GM23248 (cell line): Measurements from ENCODE around the gene BLCAP. TPM values are rescaled to one million over a fixed set of nuclear protein-coding genes. Genes with fewer than 3 reads are reported as not detected.

ENCODE experiments used
- DNase-seq: peaks from one replicate; pipeline ENCODE4 v3.0.0-alpha.2; 2015
- H2AFZ ChIP-seq: fragments of 200-600 bp; sonication (generic); 2 replicates; pipeline ENCODE4 v1.6.1; 2016; ENCODE audit warnings: antibody characterized with exemption
- H3F3A ChIP-seq: fragments of 200-600 bp; sonication (generic); 2 replicates; pipeline ENCODE4 v1.6.1; 2016; ENCODE audit warnings: mild to moderate bottlenecking, antibody characterized with exemption, mixed run types; ENCODE audit not compliant: insufficient read depth
- H3K27ac ChIP-seq: fragments of 200-600 bp; sonication (generic); 2 replicates; pipeline ENCODE4 v1.5.1; 2016; ENCODE audit warnings: mild to moderate bottlenecking
- H3K27me3 ChIP-seq: fragments of 200-600 bp; sonication (generic); replicated peaks from 2 replicates; pipeline ENCODE4 v1.6.1; 2016; ENCODE audit warnings: mild to moderate bottlenecking; ENCODE audit not compliant: insufficient read depth
- H3K36me3 ChIP-seq: fragments of 200-600 bp; sonication (generic); 2 replicates; pipeline ENCODE4 v1.6.1; 2016; ENCODE audit warnings: low read depth, mild to moderate bottlenecking
- H3K4me1 ChIP-seq: fragments of 200-600 bp; sonication (generic); 2 replicates; pipeline ENCODE4 v1.6.1; 2016; ENCODE audit warnings: mild to moderate bottlenecking; ENCODE audit not compliant: insufficient read depth
- H3K4me2 ChIP-seq: fragments of 200-600 bp; sonication (generic); one replicate; pipeline ENCODE4 v1.6.1; 2016; ENCODE audit warnings: mild to moderate bottlenecking; ENCODE audit not compliant: unreplicated experiment
- H3K4me3 ChIP-seq: fragments of 200-600 bp; sonication (generic); 2 replicates; pipeline ENCODE4 v1.5.1; 2016; ENCODE audit warnings: mild to moderate bottlenecking
- H3K79me2 ChIP-seq: fragments of 200-600 bp; sonication (generic); 2 replicates; pipeline ENCODE4 v1.6.1; 2016; ENCODE audit warnings: mild to moderate bottlenecking; ENCODE audit not compliant: insufficient read depth
- H3K9ac ChIP-seq: fragments of 200-600 bp; sonication (generic); 2 replicates; pipeline ENCODE4 v1.6.1; 2016; ENCODE audit warnings: mild to moderate bottlenecking
- H3K9me2 ChIP-seq: fragments of 200-600 bp; sonication (generic); 2 replicates; pipeline ENCODE4 v1.6.1; 2016; ENCODE audit warnings: mixed run types, mild to moderate bottlenecking, moderate library complexity; ENCODE audit not compliant: insufficient read depth
- H3K9me3 ChIP-seq: fragments of 200-600 bp; sonication (generic); one replicate; pipeline ENCODE4 v1.6.1; 2017; ENCODE audit warnings: low read depth
- H4K20me1 ChIP-seq: fragments of 200-600 bp; sonication (generic); 2 replicates; pipeline ENCODE4 v1.6.0; 2016; ENCODE audit not compliant: insufficient read depth
- EZH2 ChIP-seq: fragments of 200-600 bp; sonication (generic); IDR thresholded peaks from 2 replicates; pipeline ENCODE4 v1.6.1; 2018; ENCODE audit warnings: antibody characterized with exemption, mild to moderate bottlenecking; ENCODE audit not compliant: insufficient read depth, poor library complexity, severe bottlenecking
- EZH2phosphoT487 ChIP-seq: fragments of 200-600 bp; sonication (generic); IDR thresholded peaks from 2 replicates; pipeline ENCODE4 v1.6.1; 2018; ENCODE audit warnings: antibody characterized with exemption, moderate library complexity, mild to moderate bottlenecking, low read depth; ENCODE audit not compliant: insufficient read depth
- WGBS, 2 experiments: methylation state at CpG; one replicate each; pipeline ENCODE4 v1.1.6; 2015 to 2017; ENCODE audit warnings: low lambda C conversion rate in 2 of 2, low coverage in 1 of 2; ENCODE audit errors: missing lambda C conversion rate in 2 of 2; 5-methylcytosine and 5-hydroxymethylcytosine counted together
- in situ Hi-C: fragments of 300-500 bp; cut with MboI; formaldehyde crosslinking; loops from 2 replicates; pipeline ENCODE4 v1.15.0; 2020
- polyA plus RNA-seq: library from polyadenylated mRNA; unstranded; fragments of >200 nt; fragmentation: Nextera tagmentation; extraction: Ambion mirVana; gene quantifications from 2 replicates; pipeline ENCODE4 v1.2.1, GENCODE V29; 2016
- total RNA-seq: library from RNA; depleted of rRNA; stranded (reverse); fragments of >200 nt; shearing (Covaris generic); gene quantifications from 2 replicates; pipeline ENCODE4 v1.2.3, GENCODE V29; 2014

Gene BLCAP
- total and polyA plus RNA-seq, 2 experiments from 2014 or later = 80.0 to 100 TPM

- no peaks in the 10 kb centered on the region for H3K36me3 ChIP-seq
- TF ChIP-seq EZH2phosphoT487 (no peak), EZH2 (no peak)
- H3K27ac ChIP-seq = no peak overlapping the region
- no peak overlapping the region for H3K4me3 ChIP-seq
- H3K4me1 ChIP-seq = no peaks in the 10 kb centered on the region
- in situ Hi-C loops = loop anchor here (5.0 kb wide), 1 partner anchor 429 kb away; no protein-coding TSS in a partner anchor
- H3F3A ChIP-seq = no peaks in the 10 kb centered on the region
- H3K9me3 ChIP-seq = no peaks in the 10 kb centered on the region
- H2AFZ ChIP-seq = no peak overlapping the region
- H3K4me2 ChIP-seq = no peak overlapping the region
- no peaks in the 10 kb centered on the region for H3K79me2 ChIP-seq
- H3K9me2 ChIP-seq = no peaks in the 10 kb centered on the region
- peak; percentile 12 for DNase-seq
- WGBS, 2 experiments = 8 to 9% methylated on average over 13 of the region's 13 CpGs
- H4K20me1 ChIP-seq = no peaks in the 10 kb centered on the region
- peaks cover 43% of the 10 kb centered on the region for H3K27me3 ChIP-seq
- H3K9ac ChIP-seq = no peak overlapping the region
Observed at GRCh38 chr20:37567671-37568588, 40.3 kb upstream of the BLCAP start.

GRCh38 chr20:37567331-37567665 is 39.6 kb upstream of the BLCAP start:
- Histone ChIP-seq H3K79me2 (no peaks in the 10 kb centered on the region), H3K4me2 (no peak overlapping the region), H3K36me3 (no peaks in the 10 kb centered on the region), H3K9me3 (no peaks in the 10 kb centered on the region), H3F3A (no peaks in the 10 kb centered on the region), H3K4me3 (no peak overlapping the region), H3K27ac (no peak overlapping the region), H4K20me1 (no peaks in the 10 kb centered on the region), H3K4me1 (no peaks in the 10 kb centered on the region), H2AFZ (no peak overlapping the region), H3K27me3 (peaks cover 49% of the 10 kb centered on the region), H3K9ac (no peak overlapping the region), H3K9me2 (no peaks in the 10 kb centered on the region)
- no peak for DNase-seq
- TF ChIP-seq EZH2 (no peak), EZH2phosphoT487 (no peak)
- in situ Hi-C loops = loop anchor here (5.0 kb wide), 1 partner anchor 430 kb away; no protein-coding TSS in a partner anchor
- 13 to 16% methylated on average over 7 of the region's 7 CpGs for WGBS, 2 experiments

GRCh38 chr20:37566590-37567330 is 39.1 kb upstream of the BLCAP start:
- Histone ChIP-seq H3K36me3 (no peaks in the 10 kb centered on the region), H3F3A (no peaks in the 10 kb centered on the region), H3K27ac (no peak overlapping the region), H3K4me2 (no peak overlapping the region), H3K9me3 (no peaks in the 10 kb centered on the region), H3K9me2 (no peaks in the 10 kb centered on the region), H3K4me1 (no peaks in the 10 kb centered on the region), H3K79me2 (no peaks in the 10 kb centered on the region), H2AFZ (no peak overlapping the region), H4K20me1 (no peaks in the 10 kb centered on the region), H3K9ac (no peak overlapping the region), H3K27me3 (peaks cover 54% of the 10 kb centered on the region), H3K4me3 (no peak overlapping the region)
- in situ Hi-C loops = loop anchor here (5.0 kb wide), 1 partner anchor 431 kb away; no protein-coding TSS in a partner anchor
- 60 to 62% methylated on average over 5 of the region's 5 CpGs for WGBS, 2 experiments
- TF ChIP-seq EZH2 (no peak), EZH2phosphoT487 (no peak)
- DNase-seq = no peak

GRCh38 chr20:37565134-37565811 is 37.6 kb upstream of the BLCAP start:
- no peaks in the 10 kb centered on the region for H3F3A ChIP-seq
- 54 to 59% methylated on average over 14 of the region's 14 CpGs for WGBS, 2 experiments

More at GRCh38 chr20:37565134-37565811, 37.6 kb upstream of the BLCAP start:
- in situ Hi-C loops = loop anchor here (5.0 kb wide), 1 partner anchor 432 kb away; no protein-coding TSS in a partner anchor
- Histone ChIP-seq H3K9ac (no peak overlapping the region), H3K9me2 (no peaks in the 10 kb centered on the region), H3K9me3 (no peaks in the 10 kb centered on the region), H3K4me2 (no peak overlapping the region), H3K36me3 (no peaks in the 10 kb centered on the region), H3K27me3 (peaks cover 47% of the 10 kb centered on the region), H4K20me1 (no peaks in the 10 kb centered on the region), H3K79me2 (no peaks in the 10 kb centered on the region), H3K4me3 (no peak overlapping the region), H2AFZ (no peak overlapping the region), H3K27ac (no peak overlapping the region), H3K4me1 (no peaks in the 10 kb centered on the region)
- no peak for TF ChIP-seq EZH2phosphoT487
- no peak for TF ChIP-seq EZH2
- no peak for DNase-seq
